Uterus (tissue), 4 donors: ENCODE measurements around the gene MYOZ3. TPM values are rescaled to one million over a fixed set of nuclear protein-coding genes. Genes with fewer than 3 reads are reported as not detected.

Experiments
- DNase-seq, 2 donors: peaks; one replicate each; pipeline ENCODE4 v3.0.0-alpha.2; 2019 to 2020
- H3K27ac ChIP-seq, 2 donors: fragments of 200-600 bp; sonication (generic); 1 replicate in 1 of 2; 2 replicates in 1 of 2; pipeline ENCODE4 v1.5.1; 2016 to 2018
- H3K27me3 ChIP-seq, 2 donors: fragments of 200-600 bp; sonication (generic); one replicate each; pipeline ENCODE4 v1.5.1; 2018 to 2019; ENCODE audit warnings: control low read depth in 1 of 2
- H3K36me3 ChIP-seq, 2 donors: fragments of 200-600 bp; sonication (generic); one replicate each; pipeline ENCODE4 v1.5.1; 2019; ENCODE audit warnings: control low read depth in 1 of 2
- H3K4me1 ChIP-seq, 2 donors: fragments of 200-600 bp; sonication (generic); one replicate each; pipeline ENCODE4 v1.5.1; 2018 to 2019; ENCODE audit warnings: control low read depth in 1 of 2
- H3K4me3 ChIP-seq, 2 donors: fragments of 200-600 bp; sonication (generic); 1 replicate in 1 of 2; 2 replicates in 1 of 2; pipeline ENCODE4 v1.5.1; 2018 to 2019; ENCODE audit warnings: mild to moderate bottlenecking in 1 of 2
- H3K9me3 ChIP-seq, 2 donors: fragments of 200-600 bp; sonication (generic); one replicate each; pipeline ENCODE4 v1.5.1; 2019; ENCODE audit warnings: control low read depth in 1 of 2
- POLR2A ChIP-seq, 2 donors: fragments of 450-650 bp; IDR thresholded peaks; one replicate each; pipeline ENCODE4 v1.6.1; 2016; ENCODE audit warnings: antibody characterized with exemption in 2 of 2, mild to moderate bottlenecking in 1 of 2, moderate library complexity in 1 of 2
- intact Hi-C: fragments of 100-400 bp; cut with DNase I; formaldehyde crosslinking; loops from one replicate; pipeline ENCODE4 v1.15.1; 2023; ENCODE audit warnings: low total_unique reads
- total RNA-seq, 4 donors: library from RNA; depleted of rRNA in 3 of 4; stranded (reverse); fragments of >200 nt in 3 of 4; gene quantifications; one replicate each; pipeline versions ENCODE4 v1.1.0 to v1.2.4, GENCODE V29; 2014 to 2023
- TF ChIP-seq, protein P1 (sequence below), 4 experiments: fragments of 200-600 bp in 2 of 4; fragments of 450-650 bp in 2 of 4; sonication (generic) in 2 of 4; IDR thresholded peaks; one replicate each; pipeline ENCODE4 v1.5.1; 2016 to 2019; ENCODE audit warnings: antibody characterized with exemption in 4 of 4, mild to moderate bottlenecking in 2 of 4, moderate library complexity in 1 of 4
- donor health status: DM: yes; HTN: yes; CAD: no.

Gene MYOZ3
- total RNA-seq, 4 donors from 2014 or later = 3.2 to 69.1 (median 3.4) TPM; not detected in 1

DNA sequence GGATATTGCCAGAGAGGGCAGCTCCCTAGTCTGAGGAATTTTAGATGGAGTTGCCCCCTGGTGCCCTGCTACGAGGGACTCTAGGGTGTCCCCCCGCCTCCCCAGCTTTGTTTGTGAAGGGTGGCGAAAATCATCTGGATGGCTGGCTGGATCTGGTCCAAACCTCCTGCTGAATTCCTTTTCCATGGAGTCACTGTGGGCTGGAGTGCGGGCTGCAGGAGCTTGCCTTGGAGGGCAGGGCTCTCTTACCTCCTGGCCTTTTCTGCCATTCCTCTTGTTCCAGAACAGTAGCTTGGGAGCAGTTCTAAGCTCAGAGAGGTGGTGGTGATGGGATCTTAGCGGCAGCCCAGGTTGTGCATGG, 18.5 kb upstream of the MYOZ3 start:
- peak; percentile 85 to 93 for DNase-seq
- intact Hi-C loops = no loop called here
- Histone ChIP-seq H3K4me3 (no peak overlapping the region), H3K9me3 (no peaks in the 10 kb centered on the region), H3K36me3 (no peaks in the 10 kb centered on the region), H3K27me3 (no peaks in the 10 kb centered on the region), H3K4me1 (peaks cover 43 to 54% of the 10 kb centered on the region in 2 donors), H3K27ac (peak overlapping the region; percentile 94)
- TF ChIP-seq, protein P1, sequence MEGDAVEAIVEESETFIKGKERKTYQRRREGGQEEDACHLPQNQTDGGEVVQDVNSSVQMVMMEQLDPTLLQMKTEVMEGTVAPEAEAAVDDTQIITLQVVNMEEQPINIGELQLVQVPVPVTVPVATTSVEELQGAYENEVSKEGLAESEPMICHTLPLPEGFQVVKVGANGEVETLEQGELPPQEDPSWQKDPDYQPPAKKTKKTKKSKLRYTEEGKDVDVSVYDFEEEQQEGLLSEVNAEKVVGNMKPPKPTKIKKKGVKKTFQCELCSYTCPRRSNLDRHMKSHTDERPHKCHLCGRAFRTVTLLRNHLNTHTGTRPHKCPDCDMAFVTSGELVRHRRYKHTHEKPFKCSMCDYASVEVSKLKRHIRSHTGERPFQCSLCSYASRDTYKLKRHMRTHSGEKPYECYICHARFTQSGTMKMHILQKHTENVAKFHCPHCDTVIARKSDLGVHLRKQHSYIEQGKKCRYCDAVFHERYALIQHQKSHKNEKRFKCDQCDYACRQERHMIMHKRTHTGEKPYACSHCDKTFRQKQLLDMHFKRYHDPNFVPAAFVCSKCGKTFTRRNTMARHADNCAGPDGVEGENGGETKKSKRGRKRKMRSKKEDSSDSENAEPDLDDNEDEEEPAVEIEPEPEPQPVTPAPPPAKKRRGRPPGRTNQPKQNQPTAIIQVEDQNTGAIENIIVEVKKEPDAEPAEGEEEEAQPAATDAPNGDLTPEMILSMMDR (IDR thresholded peaks at IDR 0.05) = no peak
- no peak for TF ChIP-seq POLR2A (IDR thresholded peaks at IDR 0.05)

DNA sequence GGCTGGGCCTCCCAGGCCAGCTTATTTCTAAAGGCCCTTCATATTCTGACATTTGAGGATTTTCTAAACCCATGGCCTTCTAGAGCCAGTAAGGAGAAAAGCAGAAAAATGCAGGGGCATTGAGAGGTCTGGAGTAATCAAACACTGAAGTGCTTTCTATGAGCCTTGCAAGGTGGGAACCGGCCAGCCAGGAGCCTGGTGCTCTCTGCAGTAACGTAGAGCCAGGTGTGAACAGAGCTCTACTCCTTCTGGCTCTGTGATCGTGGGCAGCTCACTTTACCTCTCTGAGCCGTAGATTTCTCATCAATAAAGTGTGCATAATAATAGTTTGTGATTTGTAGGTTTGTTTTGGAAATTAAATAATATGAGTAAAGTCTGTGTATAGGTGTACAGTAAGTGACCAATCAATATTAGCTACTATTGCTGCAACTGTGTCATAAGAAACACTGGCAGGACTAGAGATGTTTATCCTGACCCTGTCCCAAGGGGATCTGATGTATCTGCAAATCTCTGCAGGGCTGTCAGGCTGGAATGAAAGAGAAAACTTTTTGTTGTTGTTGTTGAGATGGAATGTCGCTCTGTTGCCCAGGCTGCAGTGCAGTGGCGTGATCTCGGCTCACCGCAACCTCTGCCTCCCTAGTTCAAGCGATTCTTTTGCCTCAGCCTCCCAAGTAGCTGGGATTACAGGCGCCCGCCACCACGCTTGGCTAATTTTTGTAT, 17.9 kb upstream of the MYOZ3 start:
- no peaks in the 10 kb centered on the region for H3K27me3 ChIP-seq
- intact Hi-C loops = no loop called here
- no peaks in the 10 kb centered on the region for H3K9me3 ChIP-seq
- TF ChIP-seq, protein P1 (IDR thresholded peaks at IDR 0.05) = no peak
- no peak for TF ChIP-seq POLR2A (IDR thresholded peaks at IDR 0.05)
- no peak overlapping the region for H3K4me3 ChIP-seq
- no peaks in the 10 kb centered on the region for H3K36me3 ChIP-seq
- DNase-seq = no peak
- peaks cover 43 to 60% of the 10 kb centered on the region in 2 donors for H3K4me1 ChIP-seq
- peak overlapping the region; percentile 94 for H3K27ac ChIP-seq

DNA sequence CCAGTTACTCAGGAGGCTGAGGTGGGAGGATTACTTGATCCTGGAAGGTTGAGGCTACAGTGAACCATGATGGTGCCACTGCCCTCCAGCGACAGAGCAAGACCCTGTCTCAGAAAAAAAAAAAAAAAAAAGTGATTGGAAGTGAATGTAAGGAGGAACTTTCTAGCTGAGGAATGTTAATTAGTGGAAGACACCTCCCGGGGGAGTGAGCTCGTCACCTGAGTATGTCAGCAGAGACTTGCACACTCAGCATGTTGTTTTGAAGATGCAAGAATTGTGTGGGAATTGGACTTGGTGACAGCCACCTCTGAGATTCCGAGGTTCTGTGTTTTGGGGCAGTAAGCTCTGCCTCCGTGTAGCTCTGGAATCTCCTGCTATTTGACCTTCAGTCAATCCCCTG, 17.0 kb upstream of the MYOZ3 start:
- intact Hi-C loops = no loop called here
- no peak overlapping the region for H3K4me3 ChIP-seq
- peaks cover 43 to 63% of the 10 kb centered on the region in 2 donors for H3K4me1 ChIP-seq
- TF ChIP-seq, protein P1 (IDR thresholded peaks at IDR 0.05) = no peak
- no peak for TF ChIP-seq POLR2A (IDR thresholded peaks at IDR 0.05)
- no peaks in the 10 kb centered on the region for H3K27me3 ChIP-seq
- H3K9me3 ChIP-seq = no peaks in the 10 kb centered on the region
- no peak for DNase-seq
- H3K36me3 ChIP-seq = no peaks in the 10 kb centered on the region
- peak overlapping the region; percentile 94 for H3K27ac ChIP-seq

DNA sequence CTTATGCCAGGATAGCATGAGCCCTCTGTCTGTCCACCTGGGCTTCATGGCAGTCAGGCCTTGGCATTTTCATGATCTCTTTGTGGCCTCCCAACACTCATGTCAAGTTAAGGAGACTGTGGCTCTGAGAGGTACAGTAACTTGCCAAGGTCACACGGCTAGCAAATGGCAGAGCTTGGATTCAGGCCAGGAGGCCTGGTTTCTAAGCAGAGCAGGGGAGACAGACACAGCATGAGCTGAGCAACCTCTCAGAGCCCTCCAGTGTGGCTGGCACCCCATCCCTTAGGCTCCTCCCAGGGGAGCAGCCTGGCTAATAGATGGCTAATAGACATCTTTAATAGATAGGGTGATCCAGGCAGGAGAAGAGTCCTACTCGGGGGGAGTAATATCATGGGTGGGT, 16.5 kb upstream of the MYOZ3 start:
- TF ChIP-seq, protein P1 (IDR thresholded peaks at IDR 0.05) = no peak
- peaks cover 40 to 60% of the 10 kb centered on the region in 2 donors for H3K4me1 ChIP-seq
- H3K4me3 ChIP-seq = no peak overlapping the region
- intact Hi-C loops = no loop called here
- peak overlapping the region; percentile 94 for H3K27ac ChIP-seq
- H3K36me3 ChIP-seq = no peaks in the 10 kb centered on the region
- H3K27me3 ChIP-seq = no peaks in the 10 kb centered on the region
- no peaks in the 10 kb centered on the region for H3K9me3 ChIP-seq
- DNase-seq = no peak

DNA sequence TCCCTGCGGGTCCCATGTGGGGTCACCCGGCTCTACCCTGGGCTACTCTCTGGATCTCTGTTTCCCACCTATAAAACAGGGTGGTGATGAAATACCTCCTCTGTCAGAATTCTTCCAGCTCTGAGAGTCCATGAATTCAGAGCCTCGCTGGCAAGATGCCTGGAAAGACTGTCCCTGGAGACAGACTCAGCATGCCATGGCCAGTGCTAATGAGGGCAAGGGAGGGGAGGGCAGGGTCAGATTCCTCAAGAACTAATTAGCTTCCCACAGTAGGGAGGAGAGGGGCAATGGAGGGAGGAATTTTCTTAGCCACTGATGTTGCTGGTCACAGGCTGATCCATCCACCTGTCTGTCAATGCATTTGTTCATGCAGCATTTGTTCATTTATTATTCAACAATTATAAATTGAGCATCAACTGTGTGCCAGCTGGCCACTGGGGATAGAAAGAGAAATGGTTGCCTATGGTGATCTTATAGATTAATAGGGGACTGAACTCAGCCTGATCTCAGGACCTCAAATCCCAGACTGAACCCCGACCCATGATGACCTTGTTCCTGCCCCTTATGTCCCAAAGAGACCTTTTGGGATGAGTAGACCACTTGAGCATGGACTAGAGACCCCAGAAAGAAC, 15.9 kb upstream of the MYOZ3 start:
- Histone ChIP-seq H3K36me3 (no peaks in the 10 kb centered on the region), H3K9me3 (no peaks in the 10 kb centered on the region), H3K4me3 (no peak overlapping the region), H3K4me1 (peaks cover 34 to 54% of the 10 kb centered on the region in 2 donors), H3K27ac (peak overlapping the region; percentile 94), H3K27me3 (no peaks in the 10 kb centered on the region)
- intact Hi-C loops = no loop called here
- TF ChIP-seq, protein P1 (IDR thresholded peaks at IDR 0.05) = no peak
- no peak for TF ChIP-seq POLR2A (IDR thresholded peaks at IDR 0.05)
- peak; percentile 79 to 85 for DNase-seq
